SKM-1 treated with dmso at 0.1 percent for 144 hours (cell line): ENCODE measurements around the gene AMER3.

ENCODE experiments used
- DNase-seq: peaks from one replicate; lab custom pipeline; 2025; ENCODE audit not compliant: unreplicated experiment; lab: John Stamatoyannopoulos, UW

AMER3 gene

DNA sequence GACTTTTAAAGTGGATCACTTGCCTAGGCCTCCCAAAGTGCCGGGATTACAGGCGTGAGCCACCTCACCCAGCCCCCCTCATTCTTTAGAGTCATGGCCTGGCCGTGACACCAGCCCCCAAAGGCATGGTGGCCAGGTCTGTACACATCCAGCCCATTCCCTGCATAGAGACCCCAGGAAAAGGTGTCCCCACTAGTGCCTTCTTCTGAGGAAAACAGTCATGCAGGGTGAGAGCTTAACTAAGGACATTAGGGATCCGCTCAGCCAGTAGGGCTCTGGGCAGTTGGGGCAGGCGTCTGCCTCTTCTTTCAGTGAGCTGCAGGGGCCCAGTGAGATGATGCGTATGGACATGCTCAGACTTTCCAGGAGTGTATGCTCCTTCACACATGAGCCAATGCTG lies 5.7 kb upstream of the AMER3 start:
- no peak for DNase-seq

GRCh38 chr2:130754811-130755210 lies 529 bp upstream of the AMER3 start:
- no peak for DNase-seq

GRCh38 chr2:130756053-130756873 lies 923 bp downstream of the AMER3 start:
- no peak for DNase-seq

DNA sequence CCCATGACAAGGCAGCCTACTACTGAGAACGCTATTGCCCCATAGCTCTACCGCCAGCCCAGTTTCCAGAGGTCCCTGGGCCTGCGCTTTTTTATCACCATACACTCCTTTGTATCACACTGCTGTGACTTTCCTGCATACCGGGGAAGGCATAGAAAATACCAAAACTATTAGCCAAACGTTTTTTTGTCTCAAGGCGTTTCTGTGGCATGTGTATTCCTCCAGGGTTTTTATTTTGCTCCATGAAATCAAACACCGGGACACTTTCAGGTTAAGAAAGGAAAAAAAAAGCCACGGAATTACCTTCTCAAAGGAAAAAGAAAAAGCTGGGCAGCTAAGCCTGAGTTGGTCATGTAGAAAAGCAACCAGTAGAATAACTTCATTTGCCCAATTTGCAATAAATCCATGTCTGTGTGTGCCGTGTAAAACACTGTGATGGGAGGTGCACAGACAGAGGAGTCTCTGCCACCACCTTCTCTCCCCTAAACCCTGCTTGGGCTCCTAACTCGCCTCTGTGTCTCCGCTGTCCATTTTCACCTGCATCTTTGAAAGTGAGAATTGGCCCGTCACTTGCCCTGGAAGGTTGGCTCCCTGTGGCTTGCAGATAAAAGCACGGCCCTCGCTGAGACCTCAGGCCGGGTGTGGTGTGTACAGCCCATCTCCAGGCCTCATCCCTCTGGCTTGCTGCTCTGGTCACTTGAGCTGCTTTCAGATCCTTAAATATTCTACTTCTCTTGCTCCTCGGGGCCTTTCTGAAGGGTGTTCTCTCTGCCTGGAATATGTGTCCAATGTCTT lies 1.7 kb downstream of the AMER3 start:
- no peak for DNase-seq

DNA sequence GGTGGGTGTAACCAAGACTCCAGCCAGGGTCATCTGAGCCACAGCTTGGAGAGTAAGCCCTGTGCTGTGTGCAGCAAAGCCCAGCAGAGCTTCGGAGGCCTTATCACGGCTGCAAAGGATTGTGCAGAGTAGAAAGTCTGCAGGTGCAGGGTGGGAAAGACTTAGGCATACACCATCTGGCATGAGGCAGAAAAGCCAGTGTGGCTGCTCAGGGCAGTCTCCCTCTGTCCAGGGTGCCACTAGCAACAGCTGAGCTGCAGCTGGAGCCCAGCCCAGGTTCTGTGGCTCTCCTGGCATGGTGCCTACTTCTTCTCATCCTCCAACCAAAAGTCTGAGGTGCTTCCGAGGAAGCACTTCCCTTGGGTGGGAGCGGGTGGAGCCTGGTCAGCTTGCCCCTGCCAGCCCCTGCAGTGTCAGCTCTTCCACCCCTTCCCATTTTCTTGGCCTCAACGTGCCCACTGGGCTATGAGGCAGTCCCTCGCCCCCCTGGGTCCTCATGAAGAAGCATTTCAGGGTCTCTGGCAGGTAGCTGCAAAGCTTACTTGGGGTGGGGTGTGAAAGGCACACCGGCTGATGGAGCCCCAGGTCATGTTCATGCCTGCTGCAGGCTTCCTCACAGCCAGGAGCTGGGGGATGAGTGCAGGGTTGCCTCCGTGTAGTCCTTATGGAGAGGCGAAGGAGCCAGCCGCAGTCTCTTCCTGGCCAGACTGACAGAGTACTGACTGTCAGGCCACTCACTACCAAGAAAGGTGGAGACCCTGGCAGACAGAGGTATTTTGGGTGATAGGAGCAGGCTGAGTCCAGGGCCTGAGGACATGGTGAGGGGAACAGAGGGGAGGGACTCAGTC lies 4.8 kb downstream of the AMER3 start:
- no peak for DNase-seq

- DNase-seq: no peak
These were observed 5.7 kb downstream of the AMER3 start for GRCh38 chr2:130760754-130761751.

- no peak for DNase-seq
These were observed 6.9 kb downstream of the AMER3 start for GRCh38 chr2:130762031-130762909.

DNA sequence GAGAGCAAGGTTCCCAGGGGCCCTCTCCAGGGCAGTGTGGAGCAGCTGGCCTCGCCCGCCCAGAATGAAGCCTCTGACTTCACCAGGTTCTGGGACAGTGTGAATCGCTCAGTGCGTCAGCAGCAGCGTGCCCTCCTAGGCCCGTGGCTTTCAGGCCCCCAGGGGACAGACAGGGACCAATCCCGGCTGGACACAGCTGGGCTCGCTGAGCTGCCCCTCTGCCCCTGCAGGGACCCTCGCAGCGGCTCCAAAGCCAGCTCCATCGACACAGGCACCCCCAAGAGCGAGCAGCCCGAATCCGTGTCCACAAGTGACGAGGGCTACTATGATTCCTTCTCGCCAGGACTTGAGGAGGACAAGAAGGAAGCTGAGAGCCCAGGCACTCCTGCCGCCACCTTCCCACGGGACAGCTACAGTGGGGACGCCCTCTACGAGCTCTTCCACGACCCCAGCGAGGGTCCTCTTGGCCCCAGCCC lies 7.6 kb downstream of the AMER3 start:
- no peak for DNase-seq

DNA sequence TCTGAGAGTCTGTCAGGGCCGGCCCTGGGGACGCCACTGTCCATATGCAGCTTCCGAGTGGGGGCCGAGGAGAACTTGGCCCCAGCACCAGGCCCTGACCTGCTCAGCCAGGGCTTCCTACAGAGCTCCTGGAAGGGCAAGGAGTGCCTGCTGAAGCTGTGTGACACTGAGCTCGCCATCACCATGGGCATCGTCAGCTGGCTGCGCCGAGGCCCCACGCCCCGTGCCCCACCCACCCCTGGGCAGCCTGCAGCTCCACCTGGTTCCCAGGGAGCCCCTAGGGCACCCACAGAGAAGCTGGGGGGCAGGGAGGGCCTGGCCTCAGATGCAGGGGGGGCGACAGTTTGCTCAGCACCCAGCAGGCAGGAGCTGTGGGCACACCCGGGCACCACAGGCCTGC lies 8.1 kb downstream of the AMER3 start:
- DNase-seq: no peak

DNA sequence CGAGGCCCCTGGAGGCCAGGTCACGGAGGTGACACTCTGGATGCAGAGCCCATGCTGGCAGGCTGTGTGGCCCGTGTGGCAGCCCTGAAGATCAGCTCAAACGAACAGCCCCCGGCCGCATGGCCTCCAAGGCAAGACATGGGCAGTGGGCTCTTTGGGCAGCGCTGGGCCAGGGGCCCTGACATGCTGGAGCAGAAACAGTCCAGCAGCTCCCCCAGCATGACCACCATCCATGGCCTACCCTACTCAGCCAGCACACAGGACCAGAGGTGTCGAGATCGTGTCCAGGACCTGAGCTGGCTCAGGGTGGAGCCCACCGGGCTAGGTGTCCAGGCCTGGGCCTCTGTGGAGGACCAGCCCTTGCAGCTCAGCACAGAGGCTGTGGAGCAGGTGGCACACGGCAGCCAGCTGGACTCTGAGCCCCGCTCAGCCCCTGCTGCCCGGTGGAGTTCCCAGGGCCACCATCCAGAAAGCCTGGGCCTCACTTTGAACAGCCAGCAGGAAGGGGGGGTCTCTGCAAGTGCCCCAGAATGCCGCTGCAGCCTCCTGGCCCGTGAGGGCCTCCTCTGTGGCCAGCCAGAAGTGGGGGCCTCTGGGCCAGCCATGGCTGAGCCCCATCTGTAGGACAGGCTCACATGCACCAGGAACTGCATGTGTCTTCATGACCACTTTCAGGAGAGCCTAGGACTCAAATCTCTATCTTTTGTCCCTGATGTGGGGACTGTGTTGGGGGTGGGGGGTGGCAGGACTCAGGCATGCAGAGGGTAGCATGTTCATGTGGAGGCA lies 8.9 kb downstream of the AMER3 start:
- no peak for DNase-seq

- no peak for DNase-seq
These were observed 9.4 kb downstream of the AMER3 start for GRCh38 chr2:130764821-130765115.

DNA sequence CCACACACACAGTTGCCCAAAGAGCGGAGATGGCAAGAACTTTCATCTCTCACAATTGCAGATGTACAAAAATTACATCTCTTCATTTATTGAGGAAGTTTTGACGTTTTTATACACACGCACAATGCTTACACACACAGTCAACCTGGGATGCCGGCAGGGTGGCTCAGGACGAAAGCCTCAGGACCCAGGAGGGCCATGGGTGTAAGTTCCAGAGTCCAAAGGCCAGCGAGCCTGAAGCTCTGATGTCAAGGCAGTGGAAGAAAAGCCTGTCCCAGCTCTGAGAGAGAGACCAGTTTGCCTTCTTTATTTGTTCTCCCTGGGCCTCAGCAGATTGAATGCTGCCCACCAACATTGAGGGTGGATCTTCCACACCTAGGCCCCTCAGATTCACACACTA lies 10.1 kb downstream of the AMER3 start:
- DNase-seq: no peak

- DNase-seq: no peak
These were observed 10.7 kb downstream of the AMER3 start for GRCh38 chr2:130766037-130766436.

GRCh38 chr2:130766711-130767407 lies 11.5 kb downstream of the AMER3 start:
- no peak for DNase-seq

DNA sequence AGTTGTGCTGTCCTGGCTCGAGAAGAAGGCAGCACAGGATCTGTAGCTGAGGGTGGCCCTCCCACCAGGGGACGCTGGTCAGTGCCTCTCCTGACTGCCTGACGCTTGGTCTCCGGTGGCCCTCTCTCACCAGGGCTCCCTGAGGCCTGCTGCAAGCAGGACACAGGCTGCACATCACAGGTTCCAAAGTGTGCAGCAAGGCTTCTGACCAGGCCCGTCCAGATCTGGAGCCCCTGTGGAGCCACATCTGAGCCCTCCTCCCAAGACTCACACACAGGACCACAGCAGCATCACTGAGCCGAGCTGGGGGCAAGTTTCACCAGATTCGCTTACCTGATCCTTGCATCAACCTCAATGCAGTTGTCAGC lies 12.1 kb downstream of the AMER3 start:
- DNase-seq: no peak

GRCh38 chr2:130768191-130768855 lies 13.0 kb downstream of the AMER3 start:
- no peak for DNase-seq

DNA sequence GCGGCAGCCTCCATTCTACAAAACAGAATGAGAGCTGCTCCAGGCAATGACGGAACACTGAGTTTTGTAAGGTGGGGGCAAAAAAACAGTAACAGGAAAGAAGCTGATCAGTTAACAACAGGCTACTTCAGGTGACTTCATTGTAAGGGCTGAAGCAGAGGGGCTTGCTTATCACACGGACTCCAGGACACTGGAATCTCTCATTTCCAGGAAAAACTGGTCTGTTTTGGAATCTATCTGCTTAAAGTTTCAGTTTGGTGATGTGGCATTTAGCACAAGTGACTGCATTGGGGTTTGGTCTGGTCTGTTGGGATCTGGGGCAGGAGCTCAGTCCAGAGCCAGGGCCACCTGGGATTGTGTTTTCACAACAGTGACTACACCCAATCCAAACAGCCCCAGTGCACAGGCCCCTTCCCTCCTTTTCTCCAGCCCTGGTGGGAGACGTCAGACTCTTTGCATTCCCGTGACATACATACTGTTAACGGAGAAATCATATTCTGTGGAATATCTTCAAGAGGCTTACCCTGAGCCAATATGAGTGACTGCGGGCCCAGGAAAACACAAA lies 14.1 kb downstream of the AMER3 start:
- DNase-seq: no peak
